GM18870 (cell line): ENCODE results near the gene WNT3.
"Not testable (repeated sequence)": the region's sequence is repeated elsewhere in the genome, so short reads cannot be mapped to it uniquely, and the experiment has no call there.

ENCODE experiments used
- ATAC-seq: cut with Tn5 transposase; IDR thresholded peaks from one replicate; pipeline ENCODE4 v1.9.1; 2021; ENCODE audit warnings: moderate library complexity; ENCODE audit not compliant: unreplicated experiment

The WNT3 gene

DNA sequence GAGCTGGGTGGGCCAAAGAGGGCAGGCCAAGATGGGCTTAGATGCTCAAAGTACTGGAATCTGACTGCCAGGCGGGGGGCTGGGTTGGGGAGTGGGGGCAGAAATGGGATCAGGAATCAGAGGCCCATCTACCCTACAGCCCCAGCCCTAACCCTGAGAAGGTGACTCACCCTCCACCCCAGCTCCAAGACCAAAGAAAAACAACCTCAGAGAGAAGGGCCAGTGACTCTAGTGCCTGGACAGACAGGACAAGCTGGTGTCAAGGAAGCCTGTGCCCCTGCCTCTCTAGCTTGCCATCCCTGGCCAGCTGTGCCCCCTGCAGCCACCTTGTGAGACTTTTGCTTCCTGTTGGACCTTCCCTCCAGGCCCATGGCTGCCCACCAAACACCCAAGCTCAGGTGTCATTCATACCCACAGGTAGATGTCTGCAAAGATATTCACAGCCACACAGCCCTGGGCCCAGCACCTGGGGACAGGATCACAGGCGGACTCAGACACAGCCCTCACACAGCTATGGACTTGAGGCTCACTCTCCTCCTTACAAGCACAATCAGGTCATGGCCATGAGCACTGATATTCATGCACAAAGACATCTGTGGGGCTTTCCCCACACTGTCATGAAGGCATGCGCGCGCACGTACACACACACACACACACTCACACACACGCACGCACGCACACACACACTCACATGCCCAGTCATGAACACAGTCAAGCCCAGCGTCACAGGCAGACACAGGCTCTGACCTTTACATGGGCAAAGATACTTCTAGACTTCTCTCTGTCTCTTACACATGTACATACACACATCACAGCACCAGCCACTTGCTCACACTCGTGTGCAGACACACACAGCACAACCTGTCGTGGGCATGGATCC is 2.8 kb downstream of the WNT3 start:
- no peak for ATAC-seq

- no peak for ATAC-seq
These were observed 4.0 kb downstream of the WNT3 start for GRCh38 chr17:46814446-46814845.

DNA sequence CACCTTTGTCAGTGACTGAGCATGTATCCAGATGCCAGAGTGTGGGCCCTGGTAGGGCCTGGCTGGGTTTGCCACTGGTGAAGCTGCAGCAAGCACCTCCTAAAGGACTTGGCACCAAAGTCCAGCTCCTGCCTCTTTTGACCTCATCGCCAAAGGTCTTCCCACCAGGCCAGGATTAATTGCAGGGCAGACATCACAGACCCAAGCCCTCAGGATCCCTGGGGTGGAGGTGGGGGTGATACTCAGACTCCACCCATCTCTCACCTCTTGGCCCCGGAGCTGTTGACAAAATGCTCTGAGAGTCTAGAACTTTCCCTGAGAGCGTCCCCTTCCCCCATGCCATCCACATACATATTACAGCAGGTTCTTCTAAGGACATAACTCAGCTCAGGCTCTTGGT is 4.6 kb downstream of the WNT3 start:
- ATAC-seq = no peak

DNA sequence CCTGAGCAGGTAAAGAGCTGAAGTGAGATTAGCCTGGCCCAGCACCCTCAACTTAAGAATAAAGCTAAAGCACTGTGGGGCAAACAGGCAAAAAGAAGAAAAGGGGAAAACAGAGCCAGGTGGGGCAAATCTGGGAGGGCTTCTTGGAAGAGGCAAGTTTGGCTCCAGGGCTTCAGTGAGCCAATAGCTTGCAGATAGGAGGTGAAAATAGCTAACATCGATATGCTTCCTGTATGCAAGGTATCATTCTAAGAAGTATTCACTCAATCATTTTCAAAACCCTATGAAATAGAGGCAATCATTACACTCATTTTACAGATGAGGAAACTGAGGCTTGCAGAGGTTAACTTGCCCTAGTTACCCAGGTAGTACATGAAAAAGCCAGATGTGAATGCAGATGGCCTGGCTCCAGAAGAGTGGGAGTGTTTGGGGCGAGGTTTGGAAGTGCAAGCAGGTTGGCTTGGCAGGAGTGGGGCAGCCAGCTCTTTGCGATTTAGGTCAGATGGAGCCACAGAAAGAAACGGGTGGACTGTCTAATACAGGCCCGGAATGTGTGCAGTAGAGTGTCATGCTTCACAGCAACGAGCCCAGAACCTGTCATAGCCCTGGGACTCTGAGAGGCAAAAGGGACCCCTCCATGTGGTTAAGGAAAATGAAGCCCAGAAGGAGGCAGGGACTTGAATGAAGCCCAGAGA is 5.7 kb downstream of the WNT3 start:
- ATAC-seq = no peak

- ATAC-seq = no peak
These were observed 6.4 kb downstream of the WNT3 start for GRCh38 chr17:46811978-46812583.

DNA sequence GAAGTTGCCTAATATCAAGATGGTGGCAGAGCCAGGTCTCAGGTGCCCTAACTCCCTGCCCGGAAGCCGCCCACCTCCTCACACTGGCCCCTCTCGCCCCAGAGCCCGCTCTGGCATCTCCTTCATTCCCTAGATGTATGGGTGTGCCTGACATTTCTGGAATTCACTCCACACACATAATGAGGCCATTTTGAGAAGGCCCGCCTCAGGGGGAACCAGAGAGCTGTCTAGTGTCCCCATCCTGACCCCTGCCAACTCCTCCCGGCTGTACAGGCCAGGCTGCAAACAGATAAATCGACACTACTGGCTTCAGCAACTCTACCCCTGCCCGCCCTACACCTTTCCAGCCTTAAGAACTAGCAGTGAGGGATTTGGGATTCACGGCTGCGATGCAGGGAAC is 7.7 kb downstream of the WNT3 start:
- ATAC-seq = no peak

GRCh38 chr17:46809110-46809571 is 9.4 kb downstream of the WNT3 start:
- no peak for ATAC-seq

GRCh38 chr17:46805771-46806170 is 12.7 kb downstream of the WNT3 start:
- ATAC-seq = no peak

GRCh38 chr17:46803544-46803943 is 14.9 kb downstream of the WNT3 start:
- ATAC-seq = no peak

- no peak for ATAC-seq
These were observed 15.7 kb downstream of the WNT3 start for GRCh38 chr17:46802800-46803199.

DNA sequence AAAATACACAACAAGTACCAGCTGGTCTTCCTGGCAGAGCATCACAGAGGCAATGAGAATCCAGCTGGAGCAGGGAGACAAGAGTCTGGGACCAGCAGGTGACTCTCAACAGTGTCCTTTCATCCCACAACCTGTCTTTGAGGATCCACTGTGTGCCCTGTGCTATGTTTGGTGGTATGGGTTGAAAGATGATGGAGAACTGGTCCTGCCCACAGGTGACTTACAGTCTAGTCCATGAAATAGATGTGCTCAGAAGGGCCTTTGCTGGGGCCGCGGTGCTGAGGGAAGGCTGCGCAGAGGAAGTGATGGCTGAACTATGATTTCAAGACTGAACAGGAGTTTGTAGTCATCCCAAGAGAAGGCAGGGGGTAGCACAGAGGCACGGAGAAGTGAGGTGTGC is 17.9 kb downstream of the WNT3 start:
- no peak for ATAC-seq

DNA sequence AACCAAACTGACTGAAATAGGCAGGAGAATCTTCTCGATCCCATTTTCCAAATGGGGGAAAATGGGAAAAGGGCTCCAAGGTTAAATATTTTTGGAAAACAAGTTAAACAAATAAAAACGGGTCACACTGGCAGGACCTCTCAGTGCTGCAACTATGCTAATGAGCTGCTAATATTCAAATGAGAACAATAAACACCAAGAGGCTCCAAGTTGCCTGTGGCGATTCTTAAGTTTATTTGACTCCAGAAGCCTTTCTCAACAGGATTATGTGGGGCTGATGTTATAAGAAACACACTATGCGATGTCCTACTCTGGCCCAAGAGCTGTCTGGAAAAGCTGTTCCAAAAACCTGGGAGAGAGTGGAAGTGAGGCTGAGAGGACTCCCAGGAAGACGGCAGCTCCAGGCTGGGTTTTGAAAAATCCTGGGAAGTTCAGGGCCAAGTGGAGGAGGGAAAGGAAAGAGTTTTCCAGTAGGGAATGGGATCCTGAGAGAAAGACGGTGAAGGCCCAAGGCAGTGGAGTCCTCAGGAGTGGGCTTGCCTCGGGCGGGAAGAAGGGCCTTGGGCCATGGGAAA is 21.4 kb downstream of the WNT3 start:
- ATAC-seq = no peak

- no peak for ATAC-seq
These were observed 22.0 kb downstream of the WNT3 start for GRCh38 chr17:46796524-46796923.

- ATAC-seq = no peak
These were observed 22.4 kb downstream of the WNT3 start for GRCh38 chr17:46796084-46796483.

GRCh38 chr17:46795379-46795952 is 23.0 kb downstream of the WNT3 start:
- no peak for ATAC-seq

DNA sequence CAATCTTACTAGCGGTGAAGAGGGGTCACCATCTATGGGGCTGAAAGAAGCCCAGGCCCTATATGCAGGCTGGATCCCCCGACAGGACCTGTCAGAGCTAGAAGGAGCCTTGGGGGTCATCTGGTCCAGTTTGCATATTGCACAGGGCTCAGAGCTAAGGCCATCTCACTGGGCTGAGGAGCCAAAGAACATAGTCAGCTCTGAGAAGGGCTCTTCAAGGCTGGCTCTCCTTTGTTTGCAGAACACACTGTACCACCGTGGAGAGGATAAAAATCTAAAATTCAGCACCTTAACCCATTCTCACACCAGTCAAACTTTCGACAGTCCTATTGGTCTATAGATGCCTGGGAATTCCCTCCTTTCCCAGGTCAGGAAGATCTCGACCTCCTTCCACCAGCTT is 24.2 kb downstream of the WNT3 start:
- ATAC-seq = no peak

- no peak for ATAC-seq
These were observed 25.0 kb downstream of the WNT3 start for GRCh38 chr17:46793541-46793940.

- not testable (repeated sequence) for ATAC-seq
These were observed 25.5 kb downstream of the WNT3 start for GRCh38 chr17:46793023-46793422.

DNA sequence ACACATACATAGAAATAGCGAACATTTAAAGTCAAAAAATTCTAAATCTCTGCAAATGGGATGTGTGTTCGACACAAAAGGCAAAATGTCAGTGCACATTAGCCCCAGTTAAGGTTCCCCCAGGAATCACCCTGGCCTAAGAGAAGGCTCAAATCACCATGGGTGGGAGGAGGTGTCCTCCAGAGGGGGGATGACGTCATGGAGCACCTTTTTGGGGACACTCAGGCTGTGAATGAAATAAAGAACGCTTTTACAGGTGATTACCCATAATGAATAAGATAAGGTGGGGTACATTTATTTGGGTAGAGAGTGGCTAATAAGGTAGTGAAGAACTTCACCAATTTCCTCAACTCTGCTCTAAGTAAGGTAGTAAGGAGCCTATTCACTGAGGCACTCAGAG is 26.4 kb downstream of the WNT3 start:
- no peak for ATAC-seq

DNA sequence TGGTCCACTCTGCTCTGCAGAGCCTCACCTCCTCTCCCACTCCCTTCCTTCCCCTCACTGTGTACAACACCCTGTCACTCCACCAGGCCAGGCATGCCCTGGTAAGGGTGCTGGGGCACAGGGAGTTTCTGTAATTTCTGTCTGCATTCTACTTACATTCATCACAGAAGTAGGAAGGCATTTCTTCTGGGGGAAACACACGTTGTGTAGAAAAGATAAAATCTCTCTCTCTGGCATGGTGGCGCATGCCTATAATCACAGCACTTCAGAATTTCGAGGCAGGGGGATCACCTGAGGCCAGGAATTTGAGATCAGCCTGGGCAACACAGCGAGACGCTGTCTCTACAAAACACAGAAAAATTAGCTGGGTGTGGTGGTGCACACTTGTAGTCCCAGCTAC is 27.0 kb downstream of the WNT3 start:
- no peak for ATAC-seq

DNA sequence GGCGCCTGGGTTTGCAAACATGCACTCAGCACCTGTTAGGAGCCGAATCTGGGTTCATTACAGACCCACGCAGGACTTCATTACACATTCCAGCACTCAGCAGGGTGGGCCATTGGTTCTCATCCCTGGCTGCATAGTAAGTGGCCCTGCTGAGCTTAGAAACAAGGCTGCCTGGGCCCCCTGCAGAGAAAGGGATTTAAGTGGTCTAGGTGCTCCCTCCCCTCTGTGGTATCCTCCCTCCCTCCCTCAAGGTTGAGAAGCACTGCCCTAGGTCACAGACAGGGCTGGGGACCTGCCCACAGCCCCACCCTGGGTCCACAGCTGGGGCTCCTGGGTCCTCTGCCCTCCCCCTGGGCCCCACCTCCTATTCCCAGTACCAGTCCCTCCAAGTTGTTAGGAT is 28.3 kb downstream of the WNT3 start:
- ATAC-seq = no peak
